SK-N-SH treated with all-trans-retinoic acid at 6 μM for 48 hours (cell line): ENCODE data around the gene LDB2.

Experiments used
- TCF4 ChIP-seq: fragments of 250-450 bp; sonication (Bioruptor Pico); IDR thresholded peaks from 2 replicates; pipeline ENCODE4 v1.8.0; 2021; ENCODE audit warnings: mild to moderate bottlenecking, moderate library complexity, borderline replicate concordance
- ZFP30 ChIP-seq: fragments of 450-650 bp; formaldehyde crosslinking; IDR thresholded peaks from 2 replicates; pipeline ENCODE4 v1.5.0; 2022; ENCODE audit warnings: mild to moderate bottlenecking, moderate library complexity

DNA sequence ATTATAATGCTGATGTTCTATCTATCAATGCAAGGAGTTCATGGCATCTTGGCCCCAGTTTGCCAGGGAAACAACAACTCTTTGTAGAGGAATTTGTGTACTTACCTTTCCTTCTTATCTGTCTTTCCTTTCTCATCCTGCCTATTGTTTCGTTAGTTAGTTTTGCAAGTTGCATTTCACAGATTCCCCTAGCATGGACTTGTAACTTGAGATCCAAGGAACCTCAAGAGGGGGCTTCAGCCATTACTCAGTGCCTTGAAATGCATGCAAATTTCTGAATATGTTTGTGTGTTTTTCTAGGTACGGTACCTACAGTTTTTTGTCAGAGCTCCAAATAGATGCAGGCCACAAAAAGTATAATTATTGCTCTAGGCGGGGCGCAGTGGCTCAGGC, 203.6 kb downstream of the LDB2 start:
- TF ChIP-seq TCF4 (CRISPR knock-in tag) (no peak), ZFP30 (CRISPR knock-in tag) (no peak)
